ENCODE data around the gene KDELR1.

- TF ChIP-seq EZH2 (IDR thresholded peaks at IDR 0.05; ENCODE audit: borderline replicate concordance, low read depth, low read length, poor library complexity, severe bottlenecking), result no peak
- TF ChIP-seq, protein P1, sequence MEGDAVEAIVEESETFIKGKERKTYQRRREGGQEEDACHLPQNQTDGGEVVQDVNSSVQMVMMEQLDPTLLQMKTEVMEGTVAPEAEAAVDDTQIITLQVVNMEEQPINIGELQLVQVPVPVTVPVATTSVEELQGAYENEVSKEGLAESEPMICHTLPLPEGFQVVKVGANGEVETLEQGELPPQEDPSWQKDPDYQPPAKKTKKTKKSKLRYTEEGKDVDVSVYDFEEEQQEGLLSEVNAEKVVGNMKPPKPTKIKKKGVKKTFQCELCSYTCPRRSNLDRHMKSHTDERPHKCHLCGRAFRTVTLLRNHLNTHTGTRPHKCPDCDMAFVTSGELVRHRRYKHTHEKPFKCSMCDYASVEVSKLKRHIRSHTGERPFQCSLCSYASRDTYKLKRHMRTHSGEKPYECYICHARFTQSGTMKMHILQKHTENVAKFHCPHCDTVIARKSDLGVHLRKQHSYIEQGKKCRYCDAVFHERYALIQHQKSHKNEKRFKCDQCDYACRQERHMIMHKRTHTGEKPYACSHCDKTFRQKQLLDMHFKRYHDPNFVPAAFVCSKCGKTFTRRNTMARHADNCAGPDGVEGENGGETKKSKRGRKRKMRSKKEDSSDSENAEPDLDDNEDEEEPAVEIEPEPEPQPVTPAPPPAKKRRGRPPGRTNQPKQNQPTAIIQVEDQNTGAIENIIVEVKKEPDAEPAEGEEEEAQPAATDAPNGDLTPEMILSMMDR (conservative IDR thresholded peaks at IDR 0.05; ENCODE audit: low read depth, low read length), result no peak
Measured at GRCh38 chr19:48332662-48333466, 58.5 kb downstream of the KDELR1 start.
